GM19328 (cell line): ENCODE measurements around the gene SH3GLB1.

Experiments used
- ATAC-seq: cut with Tn5 transposase; IDR thresholded peaks from one replicate; pipeline ENCODE4 v1.9.1; 2021; ENCODE audit warnings: mild to moderate bottlenecking, moderate library complexity; ENCODE audit not compliant: unreplicated experiment

Gene SH3GLB1

GRCh38 chr1:86731416-86731815 lies 27.0 kb downstream of the SH3GLB1 start:
- no peak for ATAC-seq

- ATAC-seq = no peak
These were observed 29.0 kb downstream of the SH3GLB1 start for GRCh38 chr1:86733340-86733739.

GRCh38 chr1:86739648-86740509 lies 35.5 kb downstream of the SH3GLB1 start:
- ATAC-seq = no peak

- ATAC-seq = no peak
These were observed 37.7 kb downstream of the SH3GLB1 start for GRCh38 chr1:86741947-86742572.

- no peak for ATAC-seq
These were observed 42.9 kb downstream of the SH3GLB1 start for GRCh38 chr1:86747304-86747703.

- ATAC-seq = no peak
These were observed 44.4 kb downstream of the SH3GLB1 start for GRCh38 chr1:86748622-86749373.

GRCh38 chr1:86750076-86750475 lies 45.7 kb downstream of the SH3GLB1 start:
- ATAC-seq = no peak

GRCh38 chr1:86750530-86750929 lies 46.2 kb downstream of the SH3GLB1 start:
- no peak for ATAC-seq

- no peak for ATAC-seq
These were observed 47.5 kb downstream of the SH3GLB1 start for GRCh38 chr1:86751923-86752322.

GRCh38 chr1:86753700-86754099 lies 49.3 kb downstream of the SH3GLB1 start:
- ATAC-seq = no peak

GRCh38 chr1:86754265-86754974 lies 50.0 kb downstream of the SH3GLB1 start:
- no peak for ATAC-seq

GRCh38 chr1:86756062-86756406 lies 51.7 kb downstream of the SH3GLB1 start:
- ATAC-seq = no peak

- ATAC-seq = no peak
These were observed 53.1 kb downstream of the SH3GLB1 start for GRCh38 chr1:86757272-86757984.

- no peak for ATAC-seq
These were observed 54.2 kb downstream of the SH3GLB1 start for GRCh38 chr1:86758570-86758969.

GRCh38 chr1:86760199-86760598 lies 55.8 kb downstream of the SH3GLB1 start:
- no peak for ATAC-seq

GRCh38 chr1:86762336-86762735 lies 58.0 kb downstream of the SH3GLB1 start:
- ATAC-seq = no peak

- no peak for ATAC-seq
These were observed 60.1 kb downstream of the SH3GLB1 start for GRCh38 chr1:86764523-86764922.

GRCh38 chr1:86765073-86765472 lies 60.7 kb downstream of the SH3GLB1 start:
- ATAC-seq = no peak

GRCh38 chr1:86765674-86766073 lies 61.3 kb downstream of the SH3GLB1 start:
- no peak for ATAC-seq

GRCh38 chr1:86768554-86768953 lies 64.2 kb downstream of the SH3GLB1 start:
- no peak for ATAC-seq
